DMS79 (cell line): ENCODE results near the gene SCRN1.
"Not testable (repeated sequence)": the region's sequence is repeated elsewhere in the genome, so short reads cannot be mapped to it uniquely, and the experiment has no call there.

Experiments
- DNase-seq: peaks from one replicate; lab custom pipeline; 2025; lab: John Stamatoyannopoulos, UW

The SCRN1 gene

GRCh38 chr7:29968683-29969395 is 20.8 kb downstream of the SCRN1 start:
- DNase-seq, result no peak

DNA sequence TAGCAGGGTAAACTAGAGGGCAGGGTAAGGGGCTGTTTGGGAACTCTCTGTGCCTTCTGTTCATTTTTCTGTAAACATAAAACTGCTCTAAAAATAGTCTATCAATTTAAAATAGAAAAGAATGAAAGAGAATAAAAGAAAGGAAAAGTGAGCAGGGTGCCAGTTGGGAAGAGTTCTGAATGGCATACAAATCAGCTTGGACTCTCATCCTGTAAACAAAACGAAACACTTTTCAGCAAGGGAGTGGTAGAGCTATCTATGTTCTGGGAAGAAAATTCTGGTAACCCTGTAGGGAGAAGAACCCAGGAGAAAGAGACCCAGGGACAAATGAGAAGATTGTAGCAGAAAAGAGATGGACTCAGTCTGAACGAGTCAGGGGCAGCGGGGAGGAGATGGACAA is 24.6 kb downstream of the SCRN1 start:
- DNase-seq, result no peak

DNA sequence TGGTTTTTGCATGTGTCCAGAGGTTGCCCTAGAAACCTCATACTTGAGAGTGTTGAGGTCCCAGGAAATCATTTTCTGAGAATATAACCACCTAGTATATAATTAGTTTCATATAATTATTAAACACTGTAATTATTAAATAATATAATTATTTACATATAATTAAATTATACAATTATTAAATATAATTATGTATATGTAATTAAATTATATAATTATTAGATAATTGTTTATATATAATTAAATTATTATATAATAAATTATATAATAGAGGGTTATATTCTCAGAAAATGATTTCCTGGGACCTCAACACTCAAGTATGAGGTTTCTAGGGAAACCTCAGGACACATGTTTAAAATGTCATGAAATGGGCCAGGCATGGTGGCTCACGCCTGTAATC is 27.6 kb downstream of the SCRN1 start:
- DNase-seq, result no peak

DNA sequence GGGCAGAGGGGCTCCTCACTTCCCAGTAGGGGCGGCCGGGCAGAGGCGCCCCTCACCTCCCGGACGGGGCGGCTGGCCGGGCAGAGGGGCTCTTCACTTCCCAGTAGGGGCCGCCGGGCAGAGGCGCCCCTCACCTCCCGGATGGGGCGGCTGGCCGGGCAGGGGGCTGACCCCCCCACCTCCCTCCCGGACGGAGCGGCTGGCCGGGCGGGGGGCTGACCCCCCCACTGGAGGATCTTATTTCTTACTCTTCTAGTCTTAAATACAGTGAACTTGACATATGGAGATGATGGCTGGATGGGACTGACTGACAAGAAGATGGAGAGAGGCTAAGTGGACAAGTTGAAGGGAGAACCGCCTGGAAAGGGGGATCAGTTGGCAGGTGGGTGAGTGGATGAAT is 28.0 kb downstream of the SCRN1 start:
- not testable (repeated sequence) for DNase-seq

GRCh38 chr7:29958667-29959358 is 30.8 kb downstream of the SCRN1 start:
- DNase-seq, result no peak

DNA sequence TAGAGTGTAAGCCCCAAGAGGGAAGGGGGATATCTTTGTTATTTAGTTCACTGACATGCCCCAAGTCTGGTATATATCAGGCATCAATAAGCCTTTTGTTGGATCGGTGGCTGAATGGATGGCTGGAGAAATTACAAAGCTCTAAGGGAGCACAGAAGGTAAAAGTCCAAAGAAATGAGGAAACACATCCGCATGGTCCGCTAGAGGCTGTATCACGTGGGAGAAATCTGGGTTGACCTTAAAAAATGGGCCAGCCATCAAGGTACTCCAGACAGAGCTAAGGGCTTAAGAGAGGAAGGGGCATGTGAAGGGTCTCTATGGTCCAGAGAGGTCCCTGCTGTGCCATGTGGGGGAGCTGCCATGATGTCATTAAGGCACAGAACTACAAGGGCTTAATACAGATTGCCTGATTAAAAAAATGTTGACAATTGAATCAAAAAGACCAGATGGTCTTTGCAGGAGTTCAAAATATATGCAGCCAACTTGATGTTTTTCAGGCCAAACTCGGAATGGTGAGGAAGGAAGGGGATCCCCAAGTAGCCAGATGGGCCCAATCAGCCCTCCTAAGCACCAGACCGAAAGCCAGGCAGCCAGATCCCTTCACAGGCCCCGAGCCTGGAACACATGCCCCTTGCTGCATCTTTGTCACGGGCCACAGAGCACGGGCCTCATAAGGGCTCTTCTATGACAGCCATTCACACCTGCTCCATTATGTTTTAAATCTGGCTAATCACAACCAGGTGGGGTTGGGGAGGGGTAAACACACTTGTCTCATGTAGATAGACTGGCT is 31.9 kb downstream of the SCRN1 start:
- no peak for DNase-seq

DNA sequence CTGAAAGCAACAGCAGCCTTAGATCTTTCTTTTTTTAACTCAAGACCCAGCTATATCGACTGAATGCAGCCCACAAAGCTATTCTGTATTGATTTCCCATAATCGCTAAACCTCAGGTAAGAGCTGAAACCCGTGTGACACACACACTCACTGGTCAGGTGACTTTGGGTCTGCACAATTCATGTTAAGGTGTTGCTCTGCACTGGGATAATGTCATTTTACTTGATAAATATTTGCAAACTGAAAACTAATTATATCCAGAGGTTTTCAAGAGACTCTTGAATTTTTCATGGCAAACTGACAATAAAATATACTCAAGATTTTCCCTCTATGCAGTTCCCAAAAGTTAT is 33.1 kb downstream of the SCRN1 start:
- DNase-seq, result no peak

DNA sequence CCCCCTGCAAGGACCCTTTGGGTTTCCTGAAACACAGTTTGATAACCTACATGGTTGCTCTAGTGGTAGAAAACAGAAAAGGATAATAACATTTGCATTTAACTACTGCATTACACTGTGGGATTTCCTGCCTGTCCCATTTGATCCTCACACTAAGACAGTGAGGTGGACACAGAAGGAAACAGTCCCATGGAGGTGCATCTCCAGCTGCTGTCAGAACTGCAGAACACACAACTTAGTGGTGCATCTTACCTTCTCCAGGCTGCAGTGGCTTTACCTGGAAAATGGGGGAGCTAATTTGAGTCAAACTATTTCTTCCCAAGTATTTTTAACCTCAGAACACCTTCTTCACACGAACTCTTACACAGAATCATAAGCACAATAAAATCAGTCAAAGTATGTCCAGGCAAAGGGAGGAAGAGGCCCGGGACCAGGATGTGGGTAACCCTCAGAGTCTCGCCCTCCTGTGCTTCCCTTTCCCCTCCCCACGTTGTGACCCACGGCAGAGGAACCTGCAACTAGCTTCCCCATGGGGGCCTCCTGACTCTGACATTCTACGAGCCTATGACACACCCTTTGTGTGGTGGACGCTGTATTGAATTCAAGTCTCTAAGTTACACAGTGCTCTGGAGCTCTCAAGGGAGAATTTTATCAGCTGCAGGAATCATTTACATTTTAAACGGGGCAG is 33.7 kb downstream of the SCRN1 start:
- no peak for DNase-seq

DNA sequence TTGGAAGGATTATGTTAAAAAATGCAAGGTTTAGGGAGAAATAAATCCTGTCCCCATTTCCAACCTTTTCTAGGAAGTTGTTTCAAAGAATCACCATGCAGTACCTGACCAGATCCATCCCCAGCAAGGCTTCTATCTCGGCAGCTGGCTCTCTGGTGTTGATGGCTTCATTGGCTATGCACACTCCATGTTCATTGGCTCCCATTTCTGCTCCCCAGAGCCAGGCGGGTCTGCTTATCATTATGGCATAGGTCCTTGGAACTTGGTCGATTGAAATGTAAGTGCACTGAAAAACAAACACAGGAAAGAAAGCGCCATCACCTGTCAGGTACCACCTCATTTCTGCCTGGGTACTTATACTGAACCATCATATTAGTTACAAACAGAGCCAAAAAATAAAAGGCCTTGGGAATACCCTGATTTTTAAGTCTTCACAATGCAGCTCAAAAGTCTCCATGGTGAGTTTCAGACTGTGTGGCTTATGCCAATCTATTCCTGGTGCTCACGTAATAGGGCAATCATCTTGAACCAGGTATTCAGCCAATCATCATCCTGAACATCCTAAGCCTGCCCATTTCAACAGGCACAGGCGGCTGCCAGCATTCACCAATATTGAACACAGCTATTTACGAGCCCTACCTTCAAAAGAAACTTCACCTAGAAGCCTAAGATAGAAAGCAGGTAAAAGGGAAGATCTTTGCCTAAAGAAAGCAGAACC is 34.4 kb downstream of the SCRN1 start:
- DNase-seq, result no peak

GRCh38 chr7:29953726-29954347 is 35.8 kb downstream of the SCRN1 start:
- no peak for DNase-seq

GRCh38 chr7:29951206-29951605 is 38.4 kb downstream of the SCRN1 start:
- DNase-seq, result no peak

DNA sequence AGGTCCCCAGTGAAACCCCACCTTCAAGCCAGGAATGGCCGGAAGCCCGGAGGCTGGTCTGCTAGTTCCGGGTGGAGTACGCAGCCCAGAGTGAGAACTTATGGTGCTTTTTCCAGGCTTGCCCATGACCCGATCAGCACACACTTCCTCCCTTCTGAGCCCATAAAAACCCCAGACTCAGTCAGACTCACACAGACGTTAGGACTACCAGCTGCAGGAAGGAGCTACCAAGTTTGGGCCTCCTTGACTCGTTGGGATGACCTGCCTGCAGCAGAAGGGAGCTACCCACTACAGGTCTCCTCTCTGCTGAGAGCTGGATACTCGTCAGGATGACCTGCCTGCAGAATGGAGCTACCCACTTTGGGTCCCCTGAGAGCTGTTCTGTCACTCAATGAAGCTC is 39.1 kb downstream of the SCRN1 start:
- no peak for DNase-seq

DNA sequence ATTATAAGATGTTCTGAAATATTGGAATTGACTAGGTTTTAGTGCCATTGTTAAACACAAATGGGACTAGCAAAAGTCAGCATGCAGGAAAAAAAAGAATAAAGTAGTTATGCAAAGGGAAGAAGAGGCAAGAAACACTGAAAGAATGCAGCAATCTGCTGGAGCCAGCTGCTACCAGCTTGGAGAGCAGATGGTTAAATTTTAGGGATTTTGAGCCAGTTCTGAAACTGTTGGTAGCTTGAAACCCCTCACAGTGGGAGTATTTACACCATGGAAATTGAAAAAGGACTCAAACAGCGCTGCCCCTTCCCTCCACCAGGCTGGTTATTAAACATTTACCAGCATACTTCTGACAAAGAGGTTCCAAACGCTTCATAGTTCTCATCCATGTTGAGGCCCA is 41.0 kb downstream of the SCRN1 start:
- DNase-seq, result no peak

- DNase-seq, result no peak
Observed at GRCh38 chr7:29946428-29947186, 43.0 kb downstream of the SCRN1 start.

DNA sequence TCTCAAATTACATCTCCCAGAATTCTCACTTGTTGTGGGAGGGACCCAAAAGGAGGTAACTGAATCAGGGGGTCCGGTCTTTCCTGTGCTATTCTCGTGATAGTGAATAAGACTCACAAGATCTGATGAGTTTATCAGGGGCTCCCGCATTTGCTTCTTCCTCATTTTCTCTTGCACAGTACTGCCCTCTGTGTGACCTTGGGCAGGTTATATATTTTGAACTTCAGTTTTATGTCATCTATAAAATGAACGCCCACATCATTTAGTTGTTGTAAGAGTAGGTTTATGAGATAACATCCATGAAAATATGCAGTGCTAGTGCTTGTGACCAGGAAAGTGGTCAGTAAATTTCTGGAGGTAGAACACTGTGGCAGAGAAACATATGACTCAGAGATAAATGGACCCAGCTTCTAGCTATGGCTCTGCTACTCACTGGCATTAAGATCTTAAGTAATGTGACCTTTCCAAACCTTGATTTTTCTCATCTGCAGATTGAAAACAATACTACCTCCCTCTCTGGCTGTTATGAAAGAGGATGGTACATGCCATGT is 44.3 kb downstream of the SCRN1 start:
- DNase-seq, result no peak

DNA sequence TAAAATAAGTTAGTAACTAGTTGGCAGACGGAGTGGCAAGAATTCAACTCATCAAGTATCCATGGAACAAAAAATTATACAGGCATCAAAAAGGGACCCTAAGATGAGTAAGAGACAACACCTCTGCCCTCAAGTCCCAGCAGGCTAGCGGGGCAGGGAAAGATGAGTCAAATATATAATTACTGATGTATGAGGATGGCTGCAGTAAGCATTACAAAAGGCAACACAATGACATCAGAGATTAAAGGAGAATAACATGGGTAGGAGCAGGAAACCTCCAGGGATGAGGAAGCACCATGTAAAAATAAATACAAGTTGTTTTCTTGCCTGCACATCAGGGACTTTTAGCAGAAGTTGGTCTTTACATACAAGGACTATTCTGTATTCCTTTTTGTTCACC is 49.4 kb downstream of the SCRN1 start:
- no peak for DNase-seq

- DNase-seq, result no peak
Observed at GRCh38 chr7:29937132-29937531, 52.5 kb downstream of the SCRN1 start.

GRCh38 chr7:29935111-29935510 is 54.5 kb downstream of the SCRN1 start:
- DNase-seq, result no peak

DNA sequence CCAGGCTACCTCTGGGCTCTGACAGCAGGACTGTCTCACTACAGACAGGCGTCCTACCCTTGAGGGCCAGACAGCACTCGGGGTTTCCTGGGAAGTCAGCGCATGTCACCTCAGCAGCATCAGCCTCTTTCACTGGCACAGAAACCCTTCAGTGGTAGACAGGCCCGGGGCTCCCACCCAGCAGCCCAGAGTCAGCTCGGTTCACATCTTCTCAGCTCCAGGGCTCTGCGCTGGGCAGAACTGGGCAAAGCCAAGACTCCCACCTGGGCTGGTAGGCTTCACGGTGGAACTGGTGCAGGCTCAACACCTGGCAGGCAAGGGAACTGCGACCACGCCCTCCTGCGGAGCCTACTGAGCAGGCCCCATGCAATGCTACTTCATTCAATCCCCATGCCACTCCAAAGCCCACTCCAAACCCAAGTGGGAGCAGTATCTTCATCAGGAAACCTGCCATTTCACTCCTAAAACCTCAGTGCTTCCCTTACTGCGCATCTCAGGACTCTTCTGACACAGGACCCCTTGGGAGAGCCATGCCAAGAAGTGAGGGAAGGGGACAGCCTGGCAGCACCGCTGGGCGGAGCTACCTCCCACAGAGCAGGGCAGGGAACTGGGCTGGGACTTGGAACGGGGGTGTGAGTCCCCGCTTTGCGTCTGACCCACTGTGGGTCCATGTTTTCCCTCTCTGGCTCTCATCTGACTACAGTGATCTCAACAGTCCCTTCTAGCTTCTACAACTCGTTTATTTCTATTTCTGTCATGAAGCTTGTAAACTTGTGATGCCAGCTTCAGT is 60.4 kb downstream of the SCRN1 start:
- DNase-seq, result no peak

- DNase-seq, result no peak
Observed at GRCh38 chr7:29926741-29927140, 62.9 kb downstream of the SCRN1 start.
